Activated naive CD4-positive, alpha-beta T cell treated with anti-CD3 and anti-CD28 coated beads, Interleukin-2, amount 10 ng/mL, durations not matched to agents 7 days and 5 days (primary cell): ENCODE results near the gene RTKN2.
"Not testable (repeated sequence)": the region's sequence is repeated elsewhere in the genome, so short reads cannot be mapped to it uniquely, and the experiment has no call there.

Source experiments
- CTCF ChIA-PET: fragments of 350-600 bp; sonication (Branson Sonifier 250); formaldehyde crosslinking; loops from one replicate; lab custom pipeline; 2021; ENCODE audit warnings: antibody characterized with exemption; lab: Charles Lee
- DNase-seq: peaks from one replicate; pipeline ENCODE4 v3.0.0-alpha.2; 2020
- H3K27ac Mint-ChIP-seq: one replicate; pipeline ENCODE4 v1.8.0; 2021; ENCODE audit warnings: mild to moderate bottlenecking, moderate library complexity, mixed read lengths
- H3K27me3 Mint-ChIP-seq: one replicate; pipeline ENCODE4 v1.8.0; 2021; ENCODE audit warnings: mild to moderate bottlenecking, mixed read lengths
- H3K36me3 Mint-ChIP-seq: one replicate; pipeline ENCODE4 v1.8.0; 2021; ENCODE audit warnings: mixed read lengths
- H3K4me1 Mint-ChIP-seq: one replicate; pipeline ENCODE4 v1.8.0; 2021; ENCODE audit warnings: mixed read lengths
- H3K4me3 Mint-ChIP-seq: one replicate; pipeline ENCODE4 v1.8.0; 2021; ENCODE audit warnings: mild to moderate bottlenecking, moderate library complexity, mixed read lengths
- H3K9me3 Mint-ChIP-seq: one replicate; pipeline ENCODE4 v1.8.0; 2021; ENCODE audit warnings: mixed read lengths

Gene RTKN2

GRCh38 chr10:62268399-62269114 lies at the start of gene RTKN2:
RTKN2 (minus strand) TSS chr10:62268844; CDS start chr10:62268610, 234 bp downstream.
- peak within 1 kb of the TSS; percentile 57 for H3K27ac Mint-ChIP-seq
- H3K27me3 Mint-ChIP-seq: peaks cover 31% of the 10 kb centered on the region
- peaks cover 42% of the 10 kb centered on the region for H3K4me1 Mint-ChIP-seq
- no peaks in the 10 kb centered on the region for H3K9me3 Mint-ChIP-seq
- DNase-seq: peak; percentile 87
- peak within 1 kb of the TSS; percentile 82 for H3K4me3 Mint-ChIP-seq
- H3K36me3 Mint-ChIP-seq: no peaks in the 10 kb centered on the region
- CTCF ChIA-PET: interaction anchor here (0.8 kb wide), 1 partner anchor 25 kb away, joined by 3 read pairs; no protein-coding TSS in a partner anchor

GRCh38 chr10:62317257-62317656 lies 48.6 kb upstream of the RTKN2 start:
- H3K4me3 Mint-ChIP-seq: no peak overlapping the region
- no peak overlapping the region for H3K27ac Mint-ChIP-seq
- H3K4me1 Mint-ChIP-seq: no peaks in the 10 kb centered on the region
- H3K36me3 Mint-ChIP-seq: no peaks in the 10 kb centered on the region
- CTCF ChIA-PET: interaction anchor here (0.6 kb wide), 1 partner anchor 123 kb away, joined by 3 read pairs; no protein-coding TSS in a partner anchor
- no peak for DNase-seq
- H3K9me3 Mint-ChIP-seq: no peaks in the 10 kb centered on the region
- H3K27me3 Mint-ChIP-seq: peaks cover under 1% of the 10 kb centered on the region

- Mint-ChIP-seq H3K27ac (no peak overlapping the region), H3K27me3 (peaks cover 6% of the 10 kb centered on the region), H3K9me3 (no peaks in the 10 kb centered on the region), H3K4me1 (peaks cover 10% of the 10 kb centered on the region), H3K4me3 (no peak overlapping the region), H3K36me3 (no peaks in the 10 kb centered on the region)
- CTCF ChIA-PET: no interaction called here
- DNase-seq: no peak
Observed at GRCh38 chr10:62309254-62309653, 40.6 kb upstream of the RTKN2 start.

- H3K27me3 Mint-ChIP-seq: peaks cover 6% of the 10 kb centered on the region
- H3K27ac Mint-ChIP-seq: no peak overlapping the region
- H3K4me1 Mint-ChIP-seq: peaks cover 10% of the 10 kb centered on the region
- H3K36me3 Mint-ChIP-seq: no peaks in the 10 kb centered on the region
- no peak for DNase-seq
- CTCF ChIA-PET: no interaction called here
- no peak overlapping the region for H3K4me3 Mint-ChIP-seq
- H3K9me3 Mint-ChIP-seq: no peaks in the 10 kb centered on the region
Observed at GRCh38 chr10:62308101-62308500, 39.5 kb upstream of the RTKN2 start.

- Mint-ChIP-seq H3K4me3 (no peak overlapping the region), H3K36me3 (no peaks in the 10 kb centered on the region), H3K4me1 (peaks cover 13% of the 10 kb centered on the region), H3K9me3 (no peaks in the 10 kb centered on the region), H3K27ac (no peak overlapping the region), H3K27me3 (peaks cover 6% of the 10 kb centered on the region)
- CTCF ChIA-PET: no interaction called here
- DNase-seq: no peak
Observed at GRCh38 chr10:62307635-62308034, 39.0 kb upstream of the RTKN2 start.

GRCh38 chr10:62306663-62307062 lies 38.0 kb upstream of the RTKN2 start:
- CTCF ChIA-PET: no interaction called here
- H3K4me3 Mint-ChIP-seq: no peak overlapping the region
- H3K27ac Mint-ChIP-seq: no peak overlapping the region
- H3K27me3 Mint-ChIP-seq: peaks cover 6% of the 10 kb centered on the region
- H3K36me3 Mint-ChIP-seq: no peaks in the 10 kb centered on the region
- H3K4me1 Mint-ChIP-seq: peaks cover 13% of the 10 kb centered on the region
- peak; percentile 29 for DNase-seq
- H3K9me3 Mint-ChIP-seq: no peaks in the 10 kb centered on the region

GRCh38 chr10:62305813-62306212 lies 37.2 kb upstream of the RTKN2 start:
- Mint-ChIP-seq H3K9me3 (peaks cover 2% of the 10 kb centered on the region), H3K36me3 (no peaks in the 10 kb centered on the region), H3K4me3 (no peak overlapping the region), H3K27ac (no peak overlapping the region), H3K4me1 (peaks cover 13% of the 10 kb centered on the region), H3K27me3 (no peaks in the 10 kb centered on the region)
- no peak for DNase-seq
- CTCF ChIA-PET: no interaction called here

GRCh38 chr10:62303922-62304321 lies 35.3 kb upstream of the RTKN2 start:
- no peak for DNase-seq
- H3K27ac Mint-ChIP-seq: no peak overlapping the region
- no peaks in the 10 kb centered on the region for H3K27me3 Mint-ChIP-seq
- H3K4me3 Mint-ChIP-seq: no peak overlapping the region
- H3K4me1 Mint-ChIP-seq: peaks cover 13% of the 10 kb centered on the region
- no peaks in the 10 kb centered on the region for H3K36me3 Mint-ChIP-seq
- CTCF ChIA-PET: no interaction called here
- peaks cover 5% of the 10 kb centered on the region for H3K9me3 Mint-ChIP-seq

- Mint-ChIP-seq H3K27ac (no peak overlapping the region), H3K4me3 (no peak overlapping the region), H3K36me3 (no peaks in the 10 kb centered on the region), H3K27me3 (peaks cover 3% of the 10 kb centered on the region), H3K4me1 (peaks cover 13% of the 10 kb centered on the region), H3K9me3 (peaks cover 5% of the 10 kb centered on the region)
- no peak for DNase-seq
- CTCF ChIA-PET: interaction anchor here (0.7 kb wide), 1 partner anchor 696 kb away, joined by 3 read pairs; no protein-coding TSS in a partner anchor
Observed at GRCh38 chr10:62302760-62303159, 34.1 kb upstream of the RTKN2 start.

- Mint-ChIP-seq H3K27me3 (peaks cover 6% of the 10 kb centered on the region), H3K4me3 (no peak overlapping the region), H3K9me3 (peaks cover 5% of the 10 kb centered on the region), H3K36me3 (no peaks in the 10 kb centered on the region), H3K27ac (no peak overlapping the region), H3K4me1 (peaks cover under 1% of the 10 kb centered on the region)
- CTCF ChIA-PET: no interaction called here
- DNase-seq: no peak
Observed at GRCh38 chr10:62297857-62298256, 29.2 kb upstream of the RTKN2 start.

- no peaks in the 10 kb centered on the region for H3K9me3 Mint-ChIP-seq
- DNase-seq: no peak
- H3K4me3 Mint-ChIP-seq: no peak overlapping the region
- H3K27ac Mint-ChIP-seq: no peak overlapping the region
- H3K36me3 Mint-ChIP-seq: no peaks in the 10 kb centered on the region
- no peaks in the 10 kb centered on the region for H3K4me1 Mint-ChIP-seq
- H3K27me3 Mint-ChIP-seq: peaks cover 6% of the 10 kb centered on the region
- CTCF ChIA-PET: no interaction called here
Observed at GRCh38 chr10:62284221-62284620, 15.6 kb upstream of the RTKN2 start.

GRCh38 chr10:62281348-62281747 lies 12.7 kb upstream of the RTKN2 start:
- H3K36me3 Mint-ChIP-seq, H3K27me3 Mint-ChIP-seq, H3K9me3 Mint-ChIP-seq, H3K4me1 Mint-ChIP-seq, H3K4me3 Mint-ChIP-seq, H3K27ac Mint-ChIP-seq, CTCF ChIA-PET, DNase-seq: not testable (repeated sequence)

GRCh38 chr10:62280392-62280791 lies 11.7 kb upstream of the RTKN2 start:
- H3K27ac Mint-ChIP-seq, CTCF ChIA-PET, H3K4me1 Mint-ChIP-seq, H3K36me3 Mint-ChIP-seq, H3K4me3 Mint-ChIP-seq, DNase-seq, H3K27me3 Mint-ChIP-seq, H3K9me3 Mint-ChIP-seq: not testable (repeated sequence)

GRCh38 chr10:62278441-62278910 lies 9.8 kb upstream of the RTKN2 start:
- Mint-ChIP-seq H3K9me3 (no peaks in the 10 kb centered on the region), H3K36me3 (no peaks in the 10 kb centered on the region), H3K27ac (no peak overlapping the region), H3K27me3 (peaks cover 18% of the 10 kb centered on the region), H3K4me3 (no peak overlapping the region), H3K4me1 (no peaks in the 10 kb centered on the region)
- no peak for DNase-seq
- CTCF ChIA-PET: no interaction called here

GRCh38 chr10:62277971-62278370 lies 9.3 kb upstream of the RTKN2 start:
- H3K9me3 Mint-ChIP-seq: no peaks in the 10 kb centered on the region
- DNase-seq: no peak
- H3K4me1 Mint-ChIP-seq: no peaks in the 10 kb centered on the region
- H3K36me3 Mint-ChIP-seq: no peaks in the 10 kb centered on the region
- CTCF ChIA-PET: no interaction called here
- H3K27me3 Mint-ChIP-seq: peaks cover 21% of the 10 kb centered on the region
- no peak overlapping the region for H3K27ac Mint-ChIP-seq
- no peak overlapping the region for H3K4me3 Mint-ChIP-seq
